HG03045 (cell line): ENCODE data around the gene PTGER1.
"Not testable (repeated sequence)": the region's sequence is repeated elsewhere in the genome, so short reads cannot be mapped to it uniquely, and the experiment has no call there.

Experiments
- ATAC-seq: cut with Tn5 transposase; IDR thresholded peaks from one replicate; pipeline ENCODE4 v1.9.1; 2021; ENCODE audit warnings: mild to moderate bottlenecking, moderate library complexity; ENCODE audit not compliant: unreplicated experiment

Gene PTGER1

GRCh38 chr19:14476327-14476672 lies 1.1 kb upstream of the PTGER1 start:
- no peak for ATAC-seq

GRCh38 chr19:14474827-14475226 lies 327 bp downstream of the PTGER1 start:
- ATAC-seq: no peak

- ATAC-seq: no peak
Observed at GRCh38 chr19:14473978-14474578, 1.1 kb downstream of the PTGER1 start.

- no peak for ATAC-seq
Observed at GRCh38 chr19:14473073-14473977, 1.8 kb downstream of the PTGER1 start.

GRCh38 chr19:14472202-14472938 lies 2.8 kb downstream of the PTGER1 start:
- no peak for ATAC-seq

GRCh38 chr19:14471436-14472187 lies 3.5 kb downstream of the PTGER1 start:
- ATAC-seq: no peak

- ATAC-seq: no peak
Observed at GRCh38 chr19:14470031-14470876, 4.9 kb downstream of the PTGER1 start.

DNA sequence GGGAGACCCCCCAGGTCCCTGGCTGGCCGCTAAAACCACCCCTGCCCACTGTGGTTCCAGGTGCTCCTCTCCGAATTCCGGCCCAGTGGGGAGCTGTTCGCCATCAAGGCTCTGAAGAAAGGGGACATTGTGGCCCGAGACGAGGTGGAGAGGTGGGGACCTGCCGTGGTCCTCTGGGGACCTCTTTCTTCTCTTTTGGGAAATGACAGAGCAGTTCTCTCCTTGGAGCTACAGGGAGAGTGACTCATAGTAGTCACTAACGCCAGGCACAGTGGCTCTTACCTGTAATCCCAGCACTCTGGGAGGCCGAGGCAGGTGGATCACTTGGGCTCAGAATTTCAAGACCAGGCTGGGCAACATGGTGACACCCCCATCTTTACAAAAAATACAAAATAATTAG lies 7.3 kb downstream of the PTGER1 start:
- ATAC-seq: no peak

DNA sequence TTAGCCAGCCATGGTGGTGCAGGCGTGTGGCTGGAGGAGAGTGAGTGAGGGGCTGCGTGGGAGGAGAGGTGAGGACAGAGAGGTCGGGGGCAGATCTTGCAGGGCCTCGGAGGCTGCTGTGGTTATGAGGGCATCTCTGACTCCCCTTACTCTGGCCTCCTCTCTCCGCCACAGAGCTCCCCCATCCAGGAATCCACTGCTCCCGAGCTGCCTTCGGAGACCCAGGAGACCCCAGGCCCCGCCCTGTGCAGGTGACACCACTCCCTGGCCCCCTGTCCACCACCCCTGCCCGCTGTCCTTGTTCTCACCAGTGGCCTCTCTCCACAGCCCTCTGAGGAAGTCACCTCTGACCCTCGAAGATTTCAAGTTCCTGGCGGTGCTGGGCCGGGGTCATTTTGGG lies 7.8 kb downstream of the PTGER1 start:
- no peak for ATAC-seq

DNA sequence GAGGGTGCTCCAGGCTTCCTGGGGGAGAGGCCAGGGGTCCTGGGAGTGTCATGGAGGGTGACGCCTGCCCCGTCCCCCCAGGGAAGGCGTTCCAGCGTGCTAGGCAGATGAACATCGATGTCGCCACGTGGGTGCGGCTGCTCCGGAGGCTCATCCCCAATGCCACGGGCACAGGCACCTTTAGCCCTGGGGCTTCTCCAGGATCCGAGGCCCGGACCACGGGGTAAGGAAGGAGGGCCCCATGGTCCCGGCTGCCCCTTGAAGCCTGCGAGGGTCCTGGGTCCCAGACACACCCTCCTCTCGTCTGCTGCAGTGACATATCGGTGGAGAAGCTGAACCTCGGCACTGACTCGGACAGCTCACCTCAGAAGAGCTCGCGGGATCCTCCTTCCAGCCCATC lies 11.4 kb downstream of the PTGER1 start:
- no peak for ATAC-seq

DNA sequence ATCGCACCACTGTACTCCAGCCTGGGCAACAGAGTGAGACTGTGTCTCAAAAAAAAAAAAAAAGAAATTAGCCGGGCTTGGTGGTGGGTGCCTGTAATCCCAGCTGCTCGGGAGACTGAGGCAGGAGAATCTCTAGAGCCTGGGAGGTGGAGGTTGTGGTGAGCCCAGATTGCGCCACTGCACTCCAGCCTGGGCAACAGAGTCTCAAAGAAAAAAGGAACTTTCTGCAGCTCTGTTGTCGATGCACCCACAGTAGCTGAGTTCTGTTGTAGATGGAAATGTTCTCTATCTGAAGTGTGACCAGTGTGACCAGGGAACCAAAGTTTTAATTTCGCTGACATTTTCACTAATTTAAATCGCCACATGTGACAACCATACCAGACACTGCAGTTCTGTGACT lies 12.8 kb downstream of the PTGER1 start:
- not testable (repeated sequence) for ATAC-seq

GRCh38 chr19:14460935-14461334 lies 14.2 kb downstream of the PTGER1 start:
- ATAC-seq: no peak

GRCh38 chr19:14459703-14460102 lies 15.5 kb downstream of the PTGER1 start:
- ATAC-seq: no peak

- not testable (repeated sequence) for ATAC-seq
Observed at GRCh38 chr19:14452303-14452702, 22.9 kb downstream of the PTGER1 start.

GRCh38 chr19:14450876-14451275 lies 24.3 kb downstream of the PTGER1 start:
- ATAC-seq: no peak

DNA sequence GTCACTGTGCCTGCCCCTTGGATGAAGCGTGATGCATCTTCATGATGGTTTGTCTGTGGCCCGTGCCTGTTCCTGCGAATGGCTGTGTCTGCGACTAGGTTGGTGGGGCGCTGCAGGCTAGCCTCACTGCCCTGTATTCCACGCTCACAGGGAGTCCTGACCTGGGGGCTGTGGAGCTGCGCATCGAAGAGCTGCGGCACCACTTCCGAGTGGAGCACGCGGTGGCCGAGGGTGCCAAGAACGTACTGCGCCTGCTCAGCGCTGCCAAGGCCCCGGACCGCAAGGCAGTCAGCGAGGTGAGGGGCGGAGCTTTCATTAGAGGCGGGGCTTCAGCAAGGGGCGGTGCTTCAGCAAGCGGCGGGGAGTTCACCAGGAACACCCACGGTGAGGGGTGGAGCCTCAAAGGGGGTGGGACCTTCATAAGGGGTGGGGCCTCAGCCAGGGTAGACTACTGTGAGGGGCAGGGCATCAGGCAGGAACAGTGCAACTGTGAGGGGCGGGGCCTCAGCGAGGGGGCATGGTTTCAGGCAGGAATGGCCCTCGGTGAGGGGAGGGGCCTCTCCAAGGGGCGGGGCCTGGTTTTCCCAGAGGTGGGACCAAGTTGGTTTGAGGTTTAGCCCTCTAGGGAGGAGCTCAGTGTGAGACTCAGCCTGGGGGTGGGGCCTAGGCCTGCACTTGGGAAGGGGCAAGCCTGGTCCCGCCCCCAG lies 24.8 kb downstream of the PTGER1 start:
- no peak for ATAC-seq

GRCh38 chr19:14449321-14449720 lies 25.8 kb downstream of the PTGER1 start:
- ATAC-seq: no peak

GRCh38 chr19:14446336-14447036 lies 28.7 kb downstream of the PTGER1 start:
- ATAC-seq: no peak

DNA sequence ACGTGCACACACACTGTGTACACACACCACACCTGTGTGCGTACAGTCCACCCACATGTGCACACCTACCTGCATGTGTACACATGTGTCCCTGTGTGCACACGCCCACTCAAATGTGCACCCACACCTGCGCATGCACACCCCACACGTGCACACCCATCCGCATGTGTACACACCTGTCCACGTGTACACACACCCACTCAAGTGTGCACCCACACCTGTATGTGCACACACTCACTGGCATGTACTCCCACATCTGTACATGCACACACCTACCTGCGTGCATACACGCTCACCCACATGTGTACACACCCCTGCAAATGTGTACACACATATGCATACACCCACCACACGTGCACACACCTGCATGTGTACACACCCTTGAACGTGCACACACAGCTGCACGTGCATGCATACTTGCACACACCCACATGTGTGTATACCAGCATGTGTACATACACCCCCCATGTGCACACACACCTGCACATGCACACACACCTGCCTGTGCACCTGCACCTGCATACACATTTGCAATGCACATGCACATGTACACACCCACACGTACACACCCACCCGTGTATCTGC lies 31.4 kb downstream of the PTGER1 start:
- ATAC-seq: no peak
